ENCODE results near the gene WWOX. TPM values are rescaled to one million over a fixed set of nuclear protein-coding genes. Genes with fewer than 3 reads are reported as not detected.

Gene WWOX
- total and polyA plus RNA-seq, 2 donors (not counting 1 experiment from before 2014, with no cell fraction given), result 10.5 to 42.3 TPM

DNA sequence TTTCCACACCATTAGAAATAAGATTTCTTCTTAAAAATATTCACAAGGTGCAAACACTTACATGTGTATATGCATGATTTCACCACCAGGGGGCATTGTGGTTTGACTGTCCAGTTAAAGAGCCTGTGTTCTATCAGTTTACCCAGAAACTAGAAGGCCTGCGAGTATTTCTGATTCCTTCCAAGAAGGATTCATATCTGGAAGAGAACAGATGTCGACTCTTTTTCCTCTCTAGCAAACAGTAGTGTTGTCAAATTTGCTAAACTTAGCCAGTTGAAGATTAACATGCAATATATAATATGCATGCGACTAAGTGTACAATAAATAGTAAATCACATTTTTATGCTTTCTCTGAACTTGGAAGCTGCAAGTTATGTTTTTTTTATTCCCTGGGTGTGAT lies 404.1 kb downstream of the WWOX start:
- Mint-ChIP-seq H3K4me1 (no peaks in the 10 kb centered on the region), H3K27ac (no peak overlapping the region), H3K4me3 (no peak overlapping the region), H3K27me3 (no peaks in the 10 kb centered on the region), H3K9me3 (ENCODE audit: insufficient read depth) (no peaks in the 10 kb centered on the region)
- no peak overlapping the region for H2AFZ ChIP-seq (ENCODE audit: insufficient read depth, low read depth, low read length, poor library complexity, severe bottlenecking)
- no peak overlapping the region for H3K4me3 ChIP-seq (ENCODE audit: control extremely low read depth in 1 of 5, extremely low read depth in 1 of 5, insufficient read depth in 1 of 5, low read depth in 2 of 5, low read length in 4 of 5)
- no peaks in the 10 kb centered on the region for H3K4me1 ChIP-seq (ENCODE audit: control insufficient read depth in 2 of 2, insufficient read depth in 2 of 2, low read length in 2 of 2)
- intact Hi-C loops (cut with micrococcal nuclease), result loop anchor here (2.0 kb wide), 1 partner anchor 1099 kb away; no protein-coding TSS in a partner anchor
- DNase-seq (peak; percentile 62), ATAC-seq (ENCODE audit: low read depth) (no peak)
- TF ChIP-seq, protein P1, sequence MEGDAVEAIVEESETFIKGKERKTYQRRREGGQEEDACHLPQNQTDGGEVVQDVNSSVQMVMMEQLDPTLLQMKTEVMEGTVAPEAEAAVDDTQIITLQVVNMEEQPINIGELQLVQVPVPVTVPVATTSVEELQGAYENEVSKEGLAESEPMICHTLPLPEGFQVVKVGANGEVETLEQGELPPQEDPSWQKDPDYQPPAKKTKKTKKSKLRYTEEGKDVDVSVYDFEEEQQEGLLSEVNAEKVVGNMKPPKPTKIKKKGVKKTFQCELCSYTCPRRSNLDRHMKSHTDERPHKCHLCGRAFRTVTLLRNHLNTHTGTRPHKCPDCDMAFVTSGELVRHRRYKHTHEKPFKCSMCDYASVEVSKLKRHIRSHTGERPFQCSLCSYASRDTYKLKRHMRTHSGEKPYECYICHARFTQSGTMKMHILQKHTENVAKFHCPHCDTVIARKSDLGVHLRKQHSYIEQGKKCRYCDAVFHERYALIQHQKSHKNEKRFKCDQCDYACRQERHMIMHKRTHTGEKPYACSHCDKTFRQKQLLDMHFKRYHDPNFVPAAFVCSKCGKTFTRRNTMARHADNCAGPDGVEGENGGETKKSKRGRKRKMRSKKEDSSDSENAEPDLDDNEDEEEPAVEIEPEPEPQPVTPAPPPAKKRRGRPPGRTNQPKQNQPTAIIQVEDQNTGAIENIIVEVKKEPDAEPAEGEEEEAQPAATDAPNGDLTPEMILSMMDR (IDR thresholded peaks at IDR 0.05), result peak; percentile 80
- no peak for TF ChIP-seq EZH2 (IDR thresholded peaks at IDR 0.05; ENCODE audit: borderline replicate concordance, insufficient read depth, low read depth, low read length, poor library complexity, severe bottlenecking)
- H3K79me2 ChIP-seq (ENCODE audit: control insufficient read depth, insufficient read depth, low read length), result no peaks in the 10 kb centered on the region
- H3K4me2 ChIP-seq (replicated peaks; ENCODE audit: low read depth, low read length, poor library complexity, severe bottlenecking), result no peak overlapping the region
- no peaks in the 10 kb centered on the region for H3K36me3 ChIP-seq (replicated peaks in 1 of 2; ENCODE audit: control extremely low read depth in 1 of 2, control insufficient read depth in 1 of 2, extremely low read depth in 1 of 2, insufficient read depth in 2 of 2, low read length in 1 of 2)
- no peaks in the 10 kb centered on the region for H4K20me1 ChIP-seq (ENCODE audit: control insufficient read depth, insufficient read depth, low read length, poor library complexity, severe bottlenecking)
- POLR2A ChIA-PET, result no interaction called here
- CTCF ChIA-PET, result interaction anchor here (1.0 to 2.6 kb wide), 4 partner anchors 229 to 1098 kb away, joined by 3 to 14 read pairs (median 6); no protein-coding TSS in a partner anchor
- no peak overlapping the region for H3K27ac ChIP-seq (ENCODE audit: low read length in 2 of 2)
- no peaks in the 10 kb centered on the region for H3K27me3 ChIP-seq (replicated peaks in 1 of 4; ENCODE audit: control extremely low read depth in 1 of 4, control insufficient read depth in 3 of 4, insufficient read depth in 4 of 4, low read length in 3 of 4)
- WGBS (ENCODE audit: insufficient coverage), result no CpG with 5 or more reads among the region's 3 CpGs
- no peak overlapping the region for H3K9ac ChIP-seq (ENCODE audit: low read length)
- H3K9me3 ChIP-seq (ENCODE audit: control extremely low read depth in 1 of 3, control insufficient read depth in 2 of 3, insufficient read depth in 1 of 3, low read length in 2 of 3), result no peaks in the 10 kb centered on the region

DNA sequence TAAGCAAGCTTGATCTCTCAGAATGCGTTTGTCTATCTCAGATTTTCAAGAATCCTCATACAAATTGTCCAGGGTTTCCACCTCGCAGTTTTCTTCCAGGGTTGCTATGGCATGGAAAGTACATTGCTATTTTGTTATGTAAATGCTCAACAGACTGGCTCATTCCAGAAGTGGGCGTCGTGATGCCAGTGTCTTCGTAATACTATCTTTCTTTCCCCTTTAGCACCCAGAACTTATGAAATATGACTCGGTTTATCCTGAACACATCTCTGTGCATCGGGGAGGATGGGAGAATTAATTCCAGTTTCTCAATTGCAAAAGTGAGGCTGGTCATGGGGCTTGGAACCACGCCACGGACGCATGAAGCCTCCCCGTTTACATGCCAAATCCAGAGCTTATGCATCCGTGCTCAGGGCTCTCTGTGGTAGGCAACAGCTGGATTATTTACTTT lies 405.0 kb downstream of the WWOX start:
- ChIA-PET POLR2A (no interaction called here), CTCF (interaction anchor here (1.0 to 2.6 kb wide), 4 partner anchors 228 to 1097 kb away, joined by 3 to 14 read pairs (median 6); no protein-coding TSS in a partner anchor)
- Histone ChIP-seq H3K4me1 (ENCODE audit: control insufficient read depth in 2 of 2, insufficient read depth in 2 of 2, low read length in 2 of 2) (no peaks in the 10 kb centered on the region), H3K9ac (ENCODE audit: low read length) (no peak overlapping the region), H3K79me2 (ENCODE audit: control insufficient read depth, insufficient read depth, low read length) (no peaks in the 10 kb centered on the region), H3K4me3 (ENCODE audit: control extremely low read depth in 1 of 5, extremely low read depth in 1 of 5, insufficient read depth in 1 of 5, low read depth in 2 of 5, low read length in 4 of 5) (no peak overlapping the region), H4K20me1 (ENCODE audit: control insufficient read depth, insufficient read depth, low read length, poor library complexity, severe bottlenecking) (no peaks in the 10 kb centered on the region), H2AFZ (ENCODE audit: insufficient read depth, low read depth, low read length, poor library complexity, severe bottlenecking) (no peak overlapping the region), H3K36me3 (replicated peaks in 1 of 2; ENCODE audit: control extremely low read depth in 1 of 2, control insufficient read depth in 1 of 2, extremely low read depth in 1 of 2, insufficient read depth in 2 of 2, low read length in 1 of 2) (no peaks in the 10 kb centered on the region), H3K4me2 (replicated peaks; ENCODE audit: low read depth, low read length, poor library complexity, severe bottlenecking) (no peak overlapping the region), H3K9me3 (ENCODE audit: control extremely low read depth in 1 of 3, control insufficient read depth in 2 of 3, insufficient read depth in 1 of 3, low read length in 2 of 3) (no peaks in the 10 kb centered on the region), H3K27ac (ENCODE audit: low read length in 2 of 2) (no peak overlapping the region), H3K27me3 (replicated peaks in 1 of 4; ENCODE audit: control extremely low read depth in 1 of 4, control insufficient read depth in 3 of 4, insufficient read depth in 4 of 4, low read length in 3 of 4) (no peaks in the 10 kb centered on the region)
- Mint-ChIP-seq H3K4me1 (no peaks in the 10 kb centered on the region), H3K27me3 (no peaks in the 10 kb centered on the region), H3K9me3 (ENCODE audit: insufficient read depth) (no peaks in the 10 kb centered on the region), H3K27ac (no peak overlapping the region), H3K4me3 (no peak overlapping the region)
- 93% methylated on average over 6 of the region's 12 CpGs for WGBS (ENCODE audit: insufficient coverage)
- intact Hi-C loops (cut with micrococcal nuclease), result no loop called here
- TF ChIP-seq, protein P1 (IDR thresholded peaks at IDR 0.05), result no peak
- no peak for TF ChIP-seq EZH2 (IDR thresholded peaks at IDR 0.05; ENCODE audit: borderline replicate concordance, insufficient read depth, low read depth, low read length, poor library complexity, severe bottlenecking)
- no peak for ATAC-seq (ENCODE audit: low read depth)
- no peak for DNase-seq
